Subcutaneous abdominal adipose tissue (tissue), 5 donors: ENCODE results near the gene PFDN1.

ENCODE experiments used
- H3K27ac ChIP-seq: one replicate; pipeline ENCODE4 v1.7.0; 2013; ENCODE audit warnings: low read depth, mild to moderate bottlenecking, inconsistent platforms, low read length, moderate library complexity
- H3K27me3 ChIP-seq, 5 donors: one replicate each; pipeline ENCODE4 v1.7.0; 2013; ENCODE audit warnings: low read length in 5 of 5, inconsistent platforms in 1 of 5; ENCODE audit not compliant: control insufficient read depth in 5 of 5, insufficient read depth in 4 of 5
- H3K36me3 ChIP-seq, 5 donors: one replicate each; pipeline ENCODE4 v1.7.0; 2013; ENCODE audit warnings: low read length in 5 of 5; ENCODE audit not compliant: control insufficient read depth in 5 of 5, insufficient read depth in 5 of 5
- H3K4me1 ChIP-seq, 5 donors: one replicate each; pipeline ENCODE4 v1.7.0; 2013; ENCODE audit warnings: low read length in 5 of 5, mild to moderate bottlenecking in 3 of 5, moderate library complexity in 1 of 5; ENCODE audit not compliant: control insufficient read depth in 5 of 5, insufficient read depth in 5 of 5
- H3K4me3 ChIP-seq, 5 donors: one replicate each; pipeline ENCODE4 v1.7.0; 2013; ENCODE audit warnings: low read length in 5 of 5, low read depth in 1 of 5
- H3K9ac ChIP-seq, 5 donors: one replicate each; pipeline ENCODE4 v1.7.0; 2013; ENCODE audit warnings: low read length in 5 of 5, mild to moderate bottlenecking in 4 of 5, moderate library complexity in 3 of 5
- H3K9me3 ChIP-seq, 5 donors: one replicate each; pipeline ENCODE4 v1.7.0; 2013; ENCODE audit warnings: low read length in 5 of 5; ENCODE audit not compliant: control insufficient read depth in 5 of 5
- donor health status: healthy.
- donor health status: healthy.
- donor health status: healthy.
- donor health status: healthy.
- donor health status: healthy.

PFDN1 gene

DNA sequence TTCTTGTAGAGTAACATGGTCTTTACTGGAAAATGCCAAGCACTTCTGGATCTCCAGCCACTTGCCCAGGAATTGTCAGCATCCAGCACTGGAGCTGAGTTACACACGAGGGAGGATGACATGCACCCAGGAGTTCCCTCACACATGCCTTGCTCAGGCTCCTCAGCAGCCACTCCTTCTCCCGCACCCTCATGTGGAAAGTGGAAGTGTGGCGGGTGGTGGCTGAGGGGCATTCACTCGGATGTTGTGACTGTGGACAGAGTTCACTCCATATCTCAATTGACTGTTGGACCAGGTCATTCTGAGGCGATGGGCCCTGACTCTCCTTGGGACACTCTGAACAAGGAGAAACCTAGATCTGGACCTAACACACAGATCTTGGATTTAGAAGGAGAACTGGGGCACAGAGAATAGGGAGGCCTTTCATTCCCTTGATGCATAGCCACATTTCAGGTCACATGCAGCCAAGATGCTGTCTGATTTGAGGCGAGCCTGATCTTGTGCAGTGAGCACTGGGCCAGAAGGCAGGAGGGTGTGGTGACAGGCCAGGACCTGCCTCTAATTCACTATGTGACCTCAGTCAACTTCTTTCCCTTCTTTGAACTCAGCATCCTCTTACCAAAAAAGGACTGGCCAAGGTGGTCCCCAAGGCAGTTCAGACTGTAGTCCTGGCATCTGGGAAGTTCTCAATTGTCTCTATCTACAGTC lies 65.9 kb downstream of the PFDN1 start:
- H3K9ac ChIP-seq: no peak overlapping the region
- H3K4me3 ChIP-seq: no peak overlapping the region
- no peaks in the 10 kb centered on the region for H3K9me3 ChIP-seq
- no peak overlapping the region for H3K27ac ChIP-seq
- H3K36me3 ChIP-seq: peaks cover 0 to 6% (median 0%) of the 10 kb centered on the region in 5 donors
- H3K4me1 ChIP-seq: peaks cover 5 to 32% (median 22%) of the 10 kb centered on the region in 5 donors
- no peaks in the 10 kb centered on the region for H3K27me3 ChIP-seq

- Histone ChIP-seq H3K27ac (no peak overlapping the region), H3K4me3 (no peak overlapping the region), H3K9me3 (no peaks in the 10 kb centered on the region), H3K36me3 (peaks cover 0 to 6% (median 0%) of the 10 kb centered on the region in 5 donors), H3K9ac (no peak overlapping the region), H3K4me1 (peaks cover 0 to 22% (median 11%) of the 10 kb centered on the region in 5 donors), H3K27me3 (no peaks in the 10 kb centered on the region)
Observed at GRCh38 chr5:140235791-140236551, 66.9 kb downstream of the PFDN1 start.

DNA sequence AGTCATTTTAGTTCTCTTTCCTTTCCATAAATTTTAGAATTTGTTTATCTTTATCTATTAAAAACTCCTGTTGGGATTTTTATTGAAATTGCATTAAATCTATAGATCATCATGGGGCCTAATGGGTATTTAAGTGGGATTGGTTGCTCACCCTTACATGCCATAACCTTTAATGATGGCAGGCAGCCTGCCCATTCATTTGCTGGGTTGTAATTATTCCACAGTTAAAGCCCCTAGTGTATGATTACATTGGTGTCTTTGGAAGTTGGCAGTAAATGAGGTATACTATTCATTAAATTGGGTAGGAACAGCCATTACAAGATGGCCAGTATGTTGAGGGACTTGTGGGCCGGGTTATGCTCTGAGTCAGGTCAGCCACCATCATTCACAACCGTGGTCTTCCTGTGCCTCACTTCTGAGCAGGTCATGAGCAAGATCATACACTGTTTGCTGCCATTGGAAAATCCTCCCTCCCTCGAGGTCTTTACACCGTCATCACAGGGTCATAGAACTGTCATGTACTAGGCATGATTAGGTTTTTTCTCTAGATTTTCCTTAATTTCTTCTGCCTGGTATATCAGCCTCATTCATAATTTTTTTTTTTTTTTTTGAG lies 68.4 kb downstream of the PFDN1 start:
- Histone ChIP-seq H3K9me3 (no peaks in the 10 kb centered on the region), H3K4me3 (no peak overlapping the region), H3K27ac (no peak overlapping the region), H3K36me3 (peaks cover 0 to 6% (median 0%) of the 10 kb centered on the region in 5 donors), H3K4me1 (peaks cover 0 to 10% (median 2%) of the 10 kb centered on the region in 5 donors), H3K27me3 (no peaks in the 10 kb centered on the region), H3K9ac (no peak overlapping the region)

- no peaks in the 10 kb centered on the region for H3K27me3 ChIP-seq
Observed at GRCh38 chr5:140232731-140233130, 70.2 kb downstream of the PFDN1 start.

DNA sequence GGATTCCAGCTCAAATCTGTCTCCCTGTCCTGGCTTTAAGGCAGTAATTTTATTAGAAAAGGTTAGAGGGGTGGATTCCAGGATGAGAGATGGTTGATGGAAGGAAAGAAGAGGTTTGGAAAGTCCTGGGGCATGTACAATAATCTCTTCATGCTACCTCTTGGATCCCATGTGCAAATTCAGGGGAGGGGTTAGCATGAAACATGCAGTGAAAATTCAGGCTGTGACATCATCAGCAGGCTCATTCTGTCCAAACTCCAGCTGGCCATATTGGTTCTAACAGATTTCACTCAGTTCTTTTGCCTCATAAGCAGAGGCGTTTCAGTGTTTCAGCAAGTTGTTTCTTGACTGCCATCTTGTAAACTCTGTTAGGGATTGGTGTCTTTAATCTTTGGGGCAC lies 72.5 kb downstream of the PFDN1 start:
- Histone ChIP-seq H3K4me3 (no peak overlapping the region), H3K27me3 (no peaks in the 10 kb centered on the region), H3K36me3 (peaks cover 0 to 3% (median 0%) of the 10 kb centered on the region in 5 donors), H3K4me1 (peaks cover 0 to 4% (median 0%) of the 10 kb centered on the region in 5 donors), H3K27ac (no peak overlapping the region), H3K9me3 (no peaks in the 10 kb centered on the region), H3K9ac (no peak overlapping the region)

More at GRCh38 chr5:140232731-140233130, 70.2 kb downstream of the PFDN1 start:
- H3K4me3 ChIP-seq: no peak overlapping the region
- H3K9ac ChIP-seq: no peak overlapping the region
- H3K36me3 ChIP-seq: peaks cover 0 to 6% (median 0%) of the 10 kb centered on the region in 5 donors
- H3K9me3 ChIP-seq: no peaks in the 10 kb centered on the region
- no peak overlapping the region for H3K27ac ChIP-seq
- H3K4me1 ChIP-seq: peaks cover 0 to 14% (median 2%) of the 10 kb centered on the region in 5 donors

DNA sequence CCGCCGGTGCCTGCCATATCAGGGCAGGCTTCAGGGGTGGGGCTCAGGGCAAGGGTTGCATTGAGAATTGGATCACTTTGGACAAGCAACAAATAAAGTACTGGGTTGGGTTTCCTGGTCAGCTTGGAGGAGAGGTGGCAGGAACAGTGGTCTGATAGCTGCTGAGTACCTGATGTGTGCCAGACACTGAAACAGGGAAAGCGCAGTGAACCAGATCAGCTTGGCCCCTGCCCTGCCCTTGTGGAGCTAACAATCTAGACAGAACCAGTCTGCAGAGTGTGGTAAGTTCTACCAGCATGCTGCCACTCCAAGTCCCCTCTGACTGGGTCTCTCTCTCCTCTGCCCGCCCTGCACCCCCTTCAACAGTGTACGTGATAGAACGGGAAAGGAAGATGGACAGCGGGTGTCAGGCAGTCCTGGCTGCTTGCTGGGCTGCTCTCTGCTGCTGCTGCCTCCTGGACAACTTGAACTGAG lies 74.5 kb downstream of the PFDN1 start:
- Histone ChIP-seq H3K9me3 (no peaks in the 10 kb centered on the region), H3K27ac (no peak overlapping the region), H3K4me1 (peaks cover 0 to 7% (median 2%) of the 10 kb centered on the region in 5 donors), H3K27me3 (no peaks in the 10 kb centered on the region), H3K4me3 (no peak overlapping the region), H3K9ac (no peak overlapping the region), H3K36me3 (peaks cover 0 to 3% (median 0%) of the 10 kb centered on the region in 5 donors)

DNA sequence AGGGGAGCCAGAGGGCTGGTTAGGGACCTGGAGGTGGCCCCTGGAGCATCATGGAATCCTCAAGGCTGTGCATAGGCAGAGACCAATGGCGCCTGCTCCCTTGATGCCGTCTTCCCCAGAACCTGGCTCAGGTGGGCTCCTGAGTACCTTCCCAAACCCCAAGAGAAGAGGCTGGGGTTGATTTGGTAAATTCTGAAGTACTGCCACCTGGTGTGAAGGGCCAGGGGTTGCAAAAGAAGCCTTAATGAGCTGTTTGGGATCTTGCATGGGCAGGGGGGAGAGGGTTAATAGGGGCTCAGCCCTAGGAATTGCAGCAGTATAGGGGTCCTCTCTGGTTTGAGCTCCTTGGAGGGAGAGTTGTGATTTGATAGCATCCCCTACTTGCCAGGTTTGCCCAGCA lies 75.9 kb downstream of the PFDN1 start:
- H3K36me3 ChIP-seq: peaks cover 0 to 6% (median 0%) of the 10 kb centered on the region in 5 donors
- H3K9me3 ChIP-seq: no peaks in the 10 kb centered on the region
- H3K27ac ChIP-seq: no peak overlapping the region
- H3K4me1 ChIP-seq: peaks cover 0 to 12% (median 7%) of the 10 kb centered on the region in 5 donors
- H3K27me3 ChIP-seq: no peaks in the 10 kb centered on the region
- no peak overlapping the region for H3K4me3 ChIP-seq
- no peak overlapping the region for H3K9ac ChIP-seq

- Histone ChIP-seq H3K9me3 (no peaks in the 10 kb centered on the region), H3K27ac (no peak overlapping the region), H3K4me3 (no peak overlapping the region), H3K4me1 (peaks cover 0 to 17% (median 12%) of the 10 kb centered on the region in 5 donors), H3K27me3 (no peaks in the 10 kb centered on the region), H3K9ac (no peak overlapping the region), H3K36me3 (peaks cover 0 to 6% (median 0%) of the 10 kb centered on the region in 5 donors)
Observed at GRCh38 chr5:140225396-140225795, 77.5 kb downstream of the PFDN1 start.

DNA sequence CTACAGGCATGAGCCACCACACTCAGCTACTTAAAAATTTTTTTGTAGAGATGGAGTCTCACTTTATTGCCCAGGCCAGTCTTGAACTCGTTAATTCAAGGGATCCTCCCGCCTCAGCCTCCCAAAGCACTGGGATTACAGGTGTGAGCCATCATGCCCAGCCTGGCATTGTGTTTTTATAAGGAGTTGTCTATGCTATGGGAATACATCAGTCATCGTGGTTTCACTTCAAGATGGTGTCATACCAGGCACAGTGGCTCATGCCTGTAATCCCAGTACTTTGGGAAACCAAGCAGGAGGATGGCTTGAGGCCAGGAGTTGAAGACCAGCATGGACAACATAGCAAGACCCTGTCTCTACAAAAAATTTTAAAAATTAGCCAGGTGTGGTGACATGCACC lies 78.2 kb downstream of the PFDN1 start:
- H3K9ac ChIP-seq: no peak overlapping the region
- no peaks in the 10 kb centered on the region for H3K9me3 ChIP-seq
- H3K4me3 ChIP-seq: no peak overlapping the region
- H3K27me3 ChIP-seq: no peaks in the 10 kb centered on the region
- H3K27ac ChIP-seq: no peak overlapping the region
- peaks cover 0 to 24% (median 19%) of the 10 kb centered on the region in 5 donors for H3K4me1 ChIP-seq
- H3K36me3 ChIP-seq: peaks cover 0 to 6% (median 0%) of the 10 kb centered on the region in 5 donors
